ENCODE results near the gene ATIC.
"Not testable (repeated sequence)": the region's sequence is repeated elsewhere in the genome, so short reads cannot be mapped to it uniquely, and the experiment has no call there.

The ATIC gene

DNA sequence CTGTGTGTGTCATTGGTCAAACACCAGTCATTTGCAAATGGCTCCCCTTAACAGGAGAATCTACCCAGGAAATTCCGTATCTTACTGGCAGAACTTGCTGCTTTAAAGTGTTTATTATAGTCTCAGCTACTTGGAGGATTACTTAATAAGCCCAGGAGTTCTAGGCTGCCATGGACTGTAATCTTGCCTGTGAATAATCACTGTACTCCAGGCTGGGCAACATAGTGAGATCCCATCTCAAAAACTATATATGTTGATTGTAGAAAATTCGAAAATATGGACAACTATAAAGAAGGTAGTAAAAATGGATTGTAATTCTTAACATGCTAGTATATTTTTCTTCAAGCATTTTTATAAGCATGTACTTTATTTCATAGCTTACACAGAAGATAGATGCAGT, 4.5 kb downstream of the ATIC start:
- DNase-seq, result no peak

DNA sequence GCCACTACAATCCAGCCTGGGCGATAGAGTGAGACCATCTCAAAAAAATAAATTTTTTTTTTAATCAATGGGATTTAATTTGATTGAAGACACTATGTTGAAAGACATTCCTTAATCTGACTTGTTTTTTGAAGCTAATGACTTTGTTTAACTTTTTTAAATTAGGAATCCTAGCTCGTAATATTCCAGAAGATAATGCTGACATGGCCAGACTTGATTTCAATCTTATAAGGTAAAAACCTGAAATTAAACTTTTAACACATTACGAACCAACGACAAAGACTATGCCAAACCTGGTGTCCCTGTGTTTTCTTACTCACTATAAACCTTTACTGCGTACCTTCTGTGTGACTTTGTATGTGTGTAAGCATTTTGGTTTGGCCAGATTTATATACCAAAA, 7.6 kb downstream of the ATIC start:
- DNase-seq, result no peak

DNA sequence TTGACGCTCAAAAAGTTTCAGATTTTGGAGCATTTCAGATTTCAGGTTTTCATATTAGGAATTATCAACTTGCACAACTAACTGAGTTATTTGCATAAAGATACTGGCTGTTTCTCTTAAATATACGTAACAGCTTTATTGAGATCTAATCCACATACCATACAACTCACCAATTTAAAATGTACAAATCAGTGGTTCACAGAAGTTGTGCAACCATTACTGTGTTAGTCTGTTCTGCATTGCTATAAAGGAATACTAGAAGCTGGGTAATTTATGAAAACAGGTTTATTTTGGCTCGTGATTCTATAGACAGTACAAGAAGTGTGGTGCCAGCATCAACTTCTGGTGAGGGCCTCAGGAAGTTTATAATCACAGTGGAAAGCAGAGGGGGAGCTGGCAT, 8.2 kb downstream of the ATIC start:
- no peak for DNase-seq

DNA sequence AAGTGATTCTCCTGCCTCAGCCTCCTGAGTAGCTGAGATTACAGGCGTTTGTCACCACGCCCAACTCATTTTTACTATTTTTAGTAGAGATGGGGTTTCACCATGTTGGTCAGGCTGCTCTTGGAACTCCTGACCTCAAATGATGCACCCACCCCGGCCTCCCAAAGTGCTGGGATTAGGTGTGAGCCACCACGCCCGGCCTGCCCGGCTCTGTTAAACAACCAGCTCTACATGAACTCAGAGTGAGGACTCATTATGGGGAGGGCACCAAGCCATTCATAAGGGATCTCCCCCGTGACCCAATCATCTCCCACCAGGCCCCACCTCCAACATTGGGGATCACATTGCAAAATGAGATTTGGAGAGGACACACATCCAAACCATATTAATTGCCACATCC, 8.8 kb downstream of the ATIC start:
- DNase-seq, result no peak

DNA sequence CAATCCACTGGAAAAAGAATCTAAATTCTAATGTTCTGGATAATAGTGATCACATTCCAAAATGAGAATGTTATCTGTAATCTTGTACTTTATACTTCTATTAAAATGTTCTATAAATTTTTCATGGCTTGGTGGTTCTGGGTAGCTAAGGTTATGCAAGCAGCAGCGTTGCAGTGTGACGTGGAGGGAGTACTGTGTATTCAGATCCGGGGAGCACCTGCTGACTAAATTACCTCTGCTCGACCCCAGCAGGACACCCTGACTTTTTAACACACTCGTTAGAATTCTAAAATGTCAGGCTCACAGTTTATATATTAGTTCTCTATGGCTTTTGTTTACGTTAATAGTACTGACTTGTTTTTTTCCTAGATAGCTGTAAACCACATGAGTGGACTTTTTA, 13.0 kb downstream of the ATIC start:
- no peak for DNase-seq

DNA sequence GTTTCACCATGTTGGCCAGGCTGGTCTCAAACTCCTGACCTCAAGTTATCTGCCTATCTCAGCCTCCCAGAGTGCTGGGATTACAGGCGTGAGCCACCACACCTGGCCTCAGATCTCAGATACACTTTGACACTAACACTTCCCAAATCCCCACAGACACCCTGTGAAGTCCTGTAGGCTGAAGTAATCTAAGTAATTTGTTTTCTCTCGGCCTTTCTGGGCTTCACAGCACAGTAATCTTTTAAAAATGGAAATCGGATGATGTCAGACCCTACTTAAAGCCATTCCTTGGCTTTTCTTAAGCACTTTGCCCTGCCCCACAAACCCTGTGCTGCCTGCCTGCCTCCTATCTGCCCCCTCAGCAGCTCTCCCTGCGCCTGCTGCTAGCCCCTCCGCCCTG, 16.2 kb downstream of the ATIC start:
- no peak for DNase-seq

DNA sequence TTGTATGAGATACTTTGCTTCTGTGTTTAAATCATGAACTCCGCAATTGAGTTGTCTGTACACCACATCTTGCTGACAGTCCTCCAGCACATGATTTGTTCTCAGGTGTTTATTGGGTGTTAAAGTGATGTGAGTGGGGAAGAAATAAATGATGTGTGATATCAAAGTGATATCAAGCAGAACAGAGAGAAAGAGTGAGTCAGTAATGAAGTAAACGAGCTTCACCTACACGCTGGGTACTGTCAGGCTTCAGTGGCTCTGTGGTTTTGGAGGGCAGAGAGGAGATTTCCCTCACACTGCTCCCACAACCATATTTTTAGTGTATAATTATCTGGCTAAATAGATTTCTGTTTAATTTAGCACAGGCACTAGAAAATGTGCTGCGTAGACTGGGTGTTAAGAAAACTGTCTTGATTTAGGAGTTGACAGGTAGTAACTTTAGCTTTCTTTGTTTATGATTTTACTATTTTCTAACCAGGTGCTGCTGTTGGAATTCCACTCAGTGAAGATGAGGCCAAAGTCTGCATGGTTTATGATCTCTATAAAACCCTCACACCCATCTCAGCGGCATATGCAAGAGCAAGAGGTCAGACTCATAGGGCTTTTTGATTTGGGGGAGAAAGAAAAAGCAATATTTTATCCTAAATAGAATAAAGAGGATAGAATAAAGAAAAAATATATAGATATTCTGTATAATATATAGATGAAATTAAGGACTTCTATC, 21.2 kb downstream of the ATIC start:
- no peak for DNase-seq

DNA sequence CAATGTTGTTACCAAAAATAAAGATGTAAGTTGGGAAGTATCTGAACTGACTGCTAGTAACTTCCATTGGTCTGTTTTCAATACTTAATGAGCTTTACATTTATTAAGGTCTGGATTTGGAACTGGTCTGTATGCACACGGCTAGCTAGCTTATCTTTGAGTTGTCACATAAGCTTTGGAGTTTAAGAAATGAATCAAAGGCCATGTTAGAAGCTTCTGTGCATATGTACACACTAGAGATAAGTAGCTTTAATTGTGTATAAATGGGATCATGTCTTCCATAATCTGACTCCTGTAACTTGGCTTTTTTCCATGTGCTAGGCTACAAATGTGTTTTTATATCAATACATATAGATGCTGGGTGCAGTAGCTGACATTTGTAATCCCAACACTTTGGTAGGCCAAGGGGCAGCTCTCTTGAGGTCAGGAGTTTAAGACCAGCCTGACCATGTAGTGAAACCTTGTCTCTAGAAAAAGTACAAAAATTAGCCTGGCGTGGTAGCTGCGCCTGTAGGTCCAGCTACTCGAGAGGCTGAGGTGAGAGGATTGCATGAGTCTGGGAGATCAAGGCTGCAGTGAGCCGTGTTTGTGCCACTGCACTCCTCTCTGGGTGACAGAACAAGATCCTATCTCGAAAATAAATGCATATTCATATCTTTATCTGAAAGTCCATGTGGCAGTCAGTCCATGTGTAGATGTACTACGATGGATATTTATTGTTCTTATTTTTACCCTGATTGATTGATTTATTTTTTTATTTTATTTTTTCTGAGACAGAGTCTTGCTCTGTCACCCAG, 27.2 kb downstream of the ATIC start:
- DNase-seq, result no peak

DNA sequence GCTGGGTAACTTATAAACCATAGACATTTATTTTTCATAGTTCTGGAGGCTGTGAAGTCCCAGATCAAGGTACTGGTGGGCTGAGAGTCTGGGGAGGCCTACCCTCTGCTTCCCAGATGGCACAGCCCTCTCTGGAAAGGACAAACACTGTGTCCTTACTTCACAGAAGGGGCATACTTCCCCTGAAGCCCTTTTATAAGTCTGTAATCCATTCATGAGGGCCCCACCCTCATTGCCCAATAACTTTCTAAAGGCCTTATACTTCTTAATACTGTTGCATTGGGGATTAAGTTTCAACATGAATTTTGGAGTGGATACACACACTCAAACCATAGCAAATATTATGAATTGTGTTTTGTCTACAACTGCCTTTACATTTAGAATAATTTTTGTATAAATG, 36.0 kb downstream of the ATIC start:
- DNase-seq, result no peak

DNA sequence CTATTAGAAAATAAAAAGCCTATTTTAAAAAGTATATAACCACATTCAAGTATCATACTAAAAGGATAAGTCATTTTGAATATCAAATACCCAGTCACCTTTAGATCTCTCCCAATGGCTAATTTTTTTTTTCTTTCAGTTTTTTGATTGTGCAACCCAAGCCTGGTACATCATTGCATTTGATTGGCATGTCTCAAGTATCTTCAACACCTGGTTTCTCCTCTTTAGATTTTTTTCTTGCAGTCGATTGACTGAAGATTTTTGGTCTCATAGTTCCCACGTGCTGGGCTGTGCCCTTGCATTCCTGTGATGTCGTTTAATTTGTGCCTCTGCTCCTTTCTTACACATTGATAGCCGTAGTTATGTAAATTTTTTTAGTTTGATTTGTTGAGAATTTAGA, 40.7 kb downstream of the ATIC start:
- no peak for DNase-seq

DNA sequence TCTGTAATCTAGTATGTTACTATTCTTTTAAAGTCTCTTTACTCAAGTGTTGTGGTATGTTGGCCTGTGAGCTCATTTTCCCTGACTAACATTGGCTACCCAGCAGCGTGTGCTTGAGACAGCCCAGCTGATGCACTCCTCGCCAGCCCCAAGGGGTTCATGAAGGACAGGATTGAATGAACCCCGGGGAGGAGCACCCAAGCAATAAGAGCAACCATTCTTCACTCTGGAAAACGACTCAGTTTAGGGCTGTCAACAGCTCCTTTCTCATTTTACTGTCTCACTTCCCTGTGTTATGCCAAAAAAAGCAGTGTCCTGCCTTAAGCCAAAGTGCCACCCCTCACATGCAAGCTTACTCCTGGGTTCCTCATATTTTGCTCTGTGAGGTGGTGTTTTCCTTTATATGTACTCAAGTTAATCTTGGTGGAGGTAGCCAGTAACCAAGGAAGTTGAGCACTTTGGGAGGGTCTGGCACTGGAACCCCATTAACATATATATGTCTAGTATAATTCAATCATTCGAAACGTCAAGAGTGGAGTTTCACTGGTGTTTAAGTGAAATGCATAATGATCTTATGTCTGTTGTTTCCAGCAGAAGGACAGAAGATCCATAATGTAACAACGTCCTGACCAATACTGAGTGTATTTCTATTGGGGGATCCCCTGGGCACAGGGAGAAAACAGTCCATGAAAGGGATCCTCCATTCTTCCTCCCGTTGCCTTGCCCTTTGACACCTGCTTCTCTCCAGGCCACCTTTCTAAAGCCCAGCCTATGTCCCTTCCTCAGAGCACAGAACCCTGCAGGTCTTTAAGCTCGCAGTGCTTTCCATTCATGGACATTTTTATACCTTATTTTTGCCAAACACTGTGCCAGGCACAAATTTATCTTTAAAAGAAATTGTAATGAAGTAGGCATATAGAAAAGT, 43.2 kb downstream of the ATIC start:
- DNase-seq, result no peak

DNA sequence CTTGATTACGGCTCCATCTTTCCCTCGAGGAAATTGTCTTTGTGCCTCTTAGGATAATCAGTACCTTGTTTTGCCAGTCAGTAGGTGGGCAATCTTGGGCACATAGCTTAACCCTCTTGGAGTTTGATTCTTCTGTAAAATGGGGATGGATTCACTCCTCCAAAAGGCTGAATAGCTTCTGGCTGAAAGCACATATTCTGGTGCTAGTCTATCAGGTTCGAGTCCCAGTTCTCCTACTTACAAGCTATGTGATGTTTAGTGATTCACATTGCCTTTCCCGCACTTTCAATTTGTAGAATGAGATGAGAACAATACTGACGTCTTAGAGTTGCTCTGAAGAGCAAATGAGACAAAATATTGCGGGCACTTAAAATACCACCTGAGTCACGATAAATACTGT, 43.9 kb downstream of the ATIC start:
- DNase-seq, result no peak

DNA sequence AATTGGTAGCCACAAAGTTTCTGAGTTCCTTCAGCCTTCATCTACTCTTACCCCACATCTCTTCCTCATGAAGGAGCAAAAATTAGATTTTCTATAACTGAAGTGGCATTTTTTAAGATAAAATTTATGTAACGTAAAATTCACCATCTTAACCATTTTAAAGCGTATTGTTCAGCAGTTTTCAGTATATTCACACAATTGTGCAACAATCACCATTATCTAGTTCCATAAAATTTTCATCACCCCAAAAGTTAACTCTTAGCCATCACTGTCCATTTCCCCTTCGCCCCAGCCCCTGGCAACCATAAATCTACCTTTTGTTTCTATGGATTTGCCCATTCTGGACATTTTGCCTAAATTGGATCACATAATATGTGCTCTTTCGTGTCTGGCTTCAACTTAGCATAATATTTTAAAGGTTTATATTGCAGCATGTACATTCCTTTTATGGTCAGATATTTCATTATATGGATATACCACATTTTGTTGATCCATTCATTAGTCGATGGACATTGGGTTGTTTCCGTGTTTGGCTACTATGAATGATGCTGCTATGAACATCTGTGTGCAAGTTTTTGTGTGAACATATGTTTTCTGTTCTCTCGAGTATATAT, 44.6 kb downstream of the ATIC start:
- no peak for DNase-seq

DNA sequence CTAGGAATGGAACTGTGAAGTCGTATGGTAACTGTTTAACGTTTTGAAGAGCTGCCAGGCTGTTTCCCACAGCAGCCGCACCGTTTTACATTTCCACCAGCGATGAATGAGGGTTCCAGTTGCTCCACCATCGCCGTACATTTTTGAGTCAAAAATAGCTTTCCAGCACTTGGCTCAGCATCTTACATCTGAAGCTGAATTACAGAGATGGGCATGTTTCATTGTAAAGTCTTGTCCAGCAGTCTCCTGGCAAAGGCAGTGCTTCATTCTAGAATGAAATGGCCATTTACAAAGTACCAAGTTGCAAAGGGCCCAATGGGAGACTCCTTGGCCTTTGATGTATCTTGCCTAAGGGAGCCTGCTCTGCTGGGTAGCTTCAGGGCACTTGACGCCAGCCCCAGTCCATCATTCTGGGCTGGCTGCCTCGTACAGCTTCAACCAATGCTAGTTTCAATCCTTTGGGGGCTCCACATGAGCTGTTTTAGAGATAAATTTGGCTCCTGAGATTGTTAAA, 45.1 kb downstream of the ATIC start:
- DNase-seq, result no peak

DNA sequence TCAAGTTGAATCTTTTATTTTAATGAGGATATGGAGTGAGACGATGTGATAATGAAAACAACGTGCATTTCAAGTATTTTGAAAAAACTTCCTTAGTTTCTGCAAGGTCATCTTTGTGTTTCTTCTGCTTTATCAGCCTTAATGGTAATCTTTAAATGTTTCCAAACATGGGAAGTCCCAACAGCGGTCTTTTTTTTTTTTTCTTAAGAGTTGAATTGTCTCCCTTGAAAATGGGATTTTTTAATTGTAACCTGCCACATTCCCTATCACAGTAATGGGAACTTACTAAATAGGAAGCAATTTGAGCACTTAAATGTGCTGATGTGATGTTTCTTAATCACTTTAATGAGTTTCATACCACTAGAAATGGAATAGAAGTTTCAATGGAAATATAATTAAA, 45.8 kb downstream of the ATIC start:
- no peak for DNase-seq

DNA sequence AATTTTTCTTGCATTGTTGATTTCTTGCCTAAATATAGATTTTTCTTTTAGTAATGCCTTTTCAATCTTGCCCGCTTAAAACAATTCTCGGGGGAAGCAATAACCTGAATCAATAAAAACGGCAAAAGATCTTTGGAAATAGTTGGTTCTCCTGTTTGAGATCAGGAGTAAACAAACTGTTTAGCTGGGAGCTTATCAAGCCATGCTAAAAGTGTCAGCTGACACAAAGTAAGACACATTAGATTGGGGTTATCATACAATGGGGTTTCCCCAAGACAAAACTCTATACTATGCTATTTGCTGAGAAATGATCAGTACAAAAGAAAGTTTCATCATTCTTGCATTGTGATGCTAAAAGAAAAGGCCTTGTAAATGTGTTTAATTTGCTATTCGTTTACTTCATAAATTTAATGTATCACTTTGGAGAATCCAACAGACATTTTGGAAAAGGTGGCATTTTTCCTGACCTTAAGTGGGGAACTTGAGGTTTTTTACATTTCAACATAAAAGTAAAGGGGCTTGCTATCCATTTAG, 46.5 kb downstream of the ATIC start:
- DNase-seq, result no peak

DNA sequence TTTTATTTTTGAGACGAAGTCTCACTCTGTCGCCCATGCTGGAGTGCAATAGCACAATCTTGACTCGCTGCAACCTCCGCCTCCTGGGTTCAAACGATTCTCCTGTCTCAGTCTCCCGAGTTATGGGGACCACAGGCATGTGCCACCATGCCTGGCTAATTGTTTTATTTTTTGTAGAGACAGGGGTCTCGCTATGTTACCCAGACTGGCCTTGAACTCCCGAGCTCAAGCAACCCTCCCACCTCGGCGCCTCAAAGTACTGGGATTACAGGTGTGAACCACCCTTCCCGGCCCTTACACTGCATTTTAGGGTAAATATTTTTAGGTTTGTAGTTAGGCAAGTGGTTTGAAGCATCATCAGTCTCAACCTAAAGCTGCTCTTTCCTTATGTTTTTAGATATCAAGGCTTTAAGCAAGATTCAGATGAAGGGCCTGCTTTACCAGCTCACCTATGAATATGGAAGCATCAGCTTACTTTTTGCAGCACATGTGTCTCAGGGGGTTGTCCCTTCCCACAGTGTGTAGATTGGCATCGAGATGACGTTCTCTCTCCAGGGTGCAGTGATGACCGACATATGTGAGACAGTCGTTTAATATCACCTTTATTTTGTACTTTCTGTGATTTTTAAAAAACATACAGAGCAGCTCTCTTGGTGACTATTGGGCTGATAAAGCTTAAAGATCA, 47.2 kb downstream of the ATIC start:
- DNase-seq, result no peak

DNA sequence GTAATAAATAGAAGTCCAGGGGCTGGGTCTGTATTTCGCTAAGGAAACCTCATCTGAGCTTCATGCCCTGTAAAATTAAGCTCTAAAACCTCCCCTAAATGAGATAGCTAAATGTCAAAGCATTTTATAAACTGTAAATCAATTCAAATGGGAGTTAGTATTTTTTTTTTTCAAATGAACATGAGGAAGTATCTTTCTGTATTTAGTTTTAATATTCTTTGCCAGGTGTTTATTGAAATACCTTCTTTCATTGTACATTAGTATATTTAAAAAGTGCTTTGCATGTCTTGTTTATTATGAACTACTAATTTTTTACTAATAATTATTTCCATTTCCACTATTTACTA, 47.7 kb downstream of the ATIC start:
- no peak for DNase-seq

DNA sequence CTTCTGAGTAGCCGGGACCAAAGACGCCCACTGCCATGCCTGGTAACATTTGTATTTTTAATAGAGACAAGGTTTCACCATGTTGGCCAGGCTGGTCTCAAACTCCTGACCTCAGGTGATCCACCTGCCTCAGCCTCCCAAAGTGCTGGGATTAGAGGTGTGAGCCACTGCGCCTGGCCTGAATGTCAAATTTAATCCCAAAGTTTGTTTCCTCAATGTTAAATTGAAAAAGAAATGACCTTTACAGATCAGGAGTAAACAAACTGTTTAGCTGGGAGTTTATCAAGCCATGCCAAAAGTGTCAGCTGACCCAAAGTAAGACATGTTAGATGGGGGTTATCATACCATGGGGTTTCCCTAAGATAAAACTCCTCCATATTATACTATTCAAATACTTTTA, 48.2 kb downstream of the ATIC start:
- not testable (repeated sequence) for DNase-seq

DNA sequence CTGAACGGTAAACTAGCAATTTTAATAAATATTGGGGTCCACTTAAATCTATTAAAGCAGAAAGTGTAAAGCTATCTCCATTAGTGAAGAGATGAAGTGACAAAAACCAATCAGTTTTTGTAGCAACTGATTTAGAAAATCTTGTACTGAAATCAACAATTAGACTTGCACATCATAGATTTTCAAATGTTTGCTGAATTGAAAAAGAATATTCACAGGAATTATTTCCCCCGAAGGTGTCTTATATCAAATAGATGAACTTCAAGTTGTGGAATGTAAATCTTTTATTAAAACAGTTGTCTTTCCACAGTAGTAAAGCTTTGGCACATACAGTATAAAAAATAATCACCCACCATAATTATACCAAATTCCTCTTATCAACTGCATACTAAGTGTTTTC, 48.7 kb downstream of the ATIC start:
- no peak for DNase-seq

DNA sequence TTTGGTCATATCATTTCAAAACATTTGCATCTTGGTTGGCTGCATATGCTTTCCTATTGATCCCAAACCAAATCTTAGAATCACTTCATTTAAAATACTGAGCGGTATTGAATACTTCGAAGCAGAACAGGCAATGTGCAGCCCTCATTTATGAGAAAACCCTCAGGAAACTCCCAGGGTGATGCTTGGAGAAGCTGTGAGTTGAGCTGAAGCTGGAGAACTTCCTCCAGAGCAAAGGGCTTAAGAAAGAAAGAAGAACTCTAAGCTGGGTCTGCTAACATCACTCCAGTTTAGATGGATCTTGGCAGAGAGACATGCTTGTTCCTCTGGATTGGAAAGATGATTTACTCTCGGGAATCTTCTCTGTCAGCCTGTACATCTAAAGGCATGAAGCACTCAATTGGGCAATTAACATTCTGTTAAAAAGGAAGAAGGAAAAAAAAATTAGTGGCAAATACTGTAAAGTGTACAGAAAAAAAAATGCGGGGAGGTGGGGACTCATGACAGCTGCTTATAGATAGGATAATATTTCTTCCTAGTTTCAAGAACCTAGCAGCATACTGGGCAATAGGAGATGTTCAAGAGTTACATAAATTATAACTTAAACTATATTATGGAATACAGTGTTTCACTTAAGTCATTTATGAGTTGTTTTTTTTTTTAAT, 49.5 kb downstream of the ATIC start:
- DNase-seq, result no peak

All from stimulated activated CD4-positive, alpha-beta T cell treated with anti-CD3 and anti-CD28 coated beads, Interleukin-4, amount 100 ng/mL, for 24 hours (primary cell).